D721Med (cell line): ENCODE results near the gene RPS6KA3.

Experiments used
- DNase-seq: peaks from one replicate; pipeline ENCODE4 v3.0.0; 2011; ENCODE audit warnings: low spot score; ENCODE audit not compliant: insufficient read length
- FAIRE-seq: peaks from 2 replicates; lab custom pipeline; 2011; peaks lifted over from hg19 to GRCh38; lab: Jason Lieb, UNC
- TF ChIP-seq, protein P1 (sequence below): IDR thresholded peaks from 2 replicates; pipeline ENCODE4 v1.5.1; 2012; ENCODE audit warnings: mild to moderate bottlenecking, control low read depth; ENCODE audit not compliant: insufficient read depth; ENCODE audit errors: missing control alignments

The RPS6KA3 gene

DNA sequence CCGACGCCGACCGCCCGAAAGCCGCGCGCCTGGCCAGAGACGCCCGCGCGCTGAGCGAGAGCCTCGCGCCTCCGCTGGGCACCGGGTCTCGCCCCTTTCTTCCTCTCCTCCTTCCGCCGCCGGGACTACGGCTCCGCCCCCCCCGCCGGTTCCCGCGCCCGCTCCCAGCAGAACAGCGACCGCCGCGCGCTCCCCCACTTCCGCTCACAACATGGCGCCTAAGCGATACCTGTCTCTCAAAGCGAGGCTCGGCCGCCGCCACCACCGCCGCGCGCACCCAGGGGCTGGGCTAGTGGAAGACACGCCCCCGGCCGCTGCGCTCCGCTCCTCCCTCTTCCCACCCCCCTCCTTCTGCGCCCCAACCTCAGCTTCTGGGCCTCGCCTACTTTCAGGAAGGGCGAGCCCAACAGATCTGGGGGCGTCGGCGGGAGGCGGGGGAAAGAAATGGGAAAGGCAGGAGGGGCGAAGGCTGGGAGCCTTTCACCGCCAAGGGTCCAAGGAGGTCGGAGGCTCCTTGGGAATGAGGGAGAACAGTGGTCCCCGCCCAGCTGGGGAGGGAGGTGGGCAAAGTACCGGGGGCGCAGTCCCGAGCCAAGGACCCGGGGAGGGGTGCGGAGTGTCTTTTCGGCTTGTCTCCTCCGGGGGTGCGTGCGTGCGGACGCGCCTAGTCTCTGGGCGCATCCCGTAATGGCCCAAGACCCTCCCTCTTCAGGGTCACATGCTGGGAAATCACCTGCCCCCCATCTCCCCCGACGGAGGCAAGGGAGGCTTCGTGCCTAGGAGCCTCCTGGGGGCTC is at the start of gene RPS6KA3:
Gene RPS6KA3, minus strand, starts transcription at position 100 of the 797 bp plus-strand sequence. CDS start 277 bp downstream, outside the sequence.
- DNase-seq (peak; percentile 31), FAIRE-seq (no peak)
- TF ChIP-seq, protein P1, sequence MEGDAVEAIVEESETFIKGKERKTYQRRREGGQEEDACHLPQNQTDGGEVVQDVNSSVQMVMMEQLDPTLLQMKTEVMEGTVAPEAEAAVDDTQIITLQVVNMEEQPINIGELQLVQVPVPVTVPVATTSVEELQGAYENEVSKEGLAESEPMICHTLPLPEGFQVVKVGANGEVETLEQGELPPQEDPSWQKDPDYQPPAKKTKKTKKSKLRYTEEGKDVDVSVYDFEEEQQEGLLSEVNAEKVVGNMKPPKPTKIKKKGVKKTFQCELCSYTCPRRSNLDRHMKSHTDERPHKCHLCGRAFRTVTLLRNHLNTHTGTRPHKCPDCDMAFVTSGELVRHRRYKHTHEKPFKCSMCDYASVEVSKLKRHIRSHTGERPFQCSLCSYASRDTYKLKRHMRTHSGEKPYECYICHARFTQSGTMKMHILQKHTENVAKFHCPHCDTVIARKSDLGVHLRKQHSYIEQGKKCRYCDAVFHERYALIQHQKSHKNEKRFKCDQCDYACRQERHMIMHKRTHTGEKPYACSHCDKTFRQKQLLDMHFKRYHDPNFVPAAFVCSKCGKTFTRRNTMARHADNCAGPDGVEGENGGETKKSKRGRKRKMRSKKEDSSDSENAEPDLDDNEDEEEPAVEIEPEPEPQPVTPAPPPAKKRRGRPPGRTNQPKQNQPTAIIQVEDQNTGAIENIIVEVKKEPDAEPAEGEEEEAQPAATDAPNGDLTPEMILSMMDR, result no peak

- DNase-seq, result no peak
- TF ChIP-seq, protein P1, result no peak
- FAIRE-seq, result no peak
Measured at GRCh38 chrX:20315140-20315539, 48.4 kb upstream of the RPS6KA3 start.

DNA sequence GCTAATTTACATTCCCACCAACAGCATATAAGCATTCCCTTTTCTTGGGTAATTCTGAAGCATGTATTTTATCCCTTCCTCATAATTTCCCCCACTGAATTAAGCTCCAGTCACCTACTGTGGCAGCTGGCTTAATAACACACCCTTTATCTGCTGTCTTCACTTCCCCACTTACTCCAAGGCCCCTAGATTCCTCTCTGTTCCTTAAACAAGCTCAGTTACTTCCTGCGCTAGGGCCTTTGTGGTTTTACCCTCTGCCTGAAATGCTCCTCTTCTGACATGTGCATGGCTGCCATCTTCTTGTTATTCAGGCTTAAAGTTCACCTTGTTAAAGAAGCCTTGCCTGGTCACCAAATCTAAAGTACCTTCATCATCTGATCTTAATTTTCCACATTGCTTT is 47.2 kb upstream of the RPS6KA3 start:
- TF ChIP-seq, protein P1, result no peak
- no peak for DNase-seq
- FAIRE-seq, result no peak

DNA sequence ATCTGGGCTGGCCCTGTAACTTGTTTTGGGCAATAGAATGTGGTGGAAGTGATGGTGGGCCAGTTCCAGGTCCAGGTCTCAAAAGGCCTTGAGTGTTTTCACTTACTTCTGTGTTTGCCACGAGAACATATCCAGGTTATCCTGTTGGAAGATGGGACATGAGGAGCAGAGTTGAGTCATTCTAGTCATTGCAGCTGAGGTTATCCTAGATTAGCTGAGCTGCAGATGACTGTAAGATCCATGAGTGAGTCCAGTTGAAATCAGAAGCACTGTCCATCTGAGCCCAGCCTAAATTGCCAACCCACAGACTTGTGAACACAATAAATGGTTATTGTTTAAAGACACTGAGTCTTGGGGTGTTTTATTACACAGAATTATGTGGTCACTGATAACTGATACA is 45.3 kb upstream of the RPS6KA3 start:
- no peak for FAIRE-seq
- TF ChIP-seq, protein P1, result no peak
- DNase-seq, result no peak

- TF ChIP-seq, protein P1, result no peak
- DNase-seq (no peak), FAIRE-seq (no peak)
Measured at GRCh38 chrX:20311505-20311904, 44.8 kb upstream of the RPS6KA3 start.

- TF ChIP-seq, protein P1, result no peak
- DNase-seq (no peak), FAIRE-seq (no peak)
Measured at GRCh38 chrX:20309806-20310205, 43.1 kb upstream of the RPS6KA3 start.

GRCh38 chrX:20306668-20307067 is 40.0 kb upstream of the RPS6KA3 start:
- no peak for FAIRE-seq
- TF ChIP-seq, protein P1, result no peak

More at GRCh38 chrX:20306668-20307067, 40.0 kb upstream of the RPS6KA3 start:
- DNase-seq, result no peak
